DND-41 (cell line): ENCODE data around the gene PNO1.

Experiments
- ATAC-seq: fragments of 200-7000 bp; cut with Tn5 transposase; 3 replicates; pipeline ENCODE4 v1.9.1; 2021; ENCODE audit warnings: low read depth; ENCODE audit not compliant: insufficient read depth
- DNase-seq: peaks from one replicate; pipeline ENCODE4 v3.0.0-alpha.2; 2020
- H2AFZ ChIP-seq: 2 replicates; pipeline ENCODE4 v1.6.0; 2012; ENCODE audit warnings: low read depth, low read length
- H3K27ac ChIP-seq: 2 replicates; pipeline ENCODE4 v1.5.1; 2012; ENCODE audit warnings: low read length, inconsistent platforms
- H3K27me3 ChIP-seq: fragments of 200-600 bp; sonication (generic); 2 replicates; pipeline ENCODE4 v1.6.0; 2012; ENCODE audit warnings: low read length, mild to moderate bottlenecking, inconsistent platforms; ENCODE audit not compliant: insufficient read depth, poor library complexity
- H3K36me3 ChIP-seq: 2 replicates; pipeline ENCODE4 v1.5.1; 2012; ENCODE audit warnings: low read length, inconsistent platforms; ENCODE audit not compliant: insufficient read depth
- H3K4me1 ChIP-seq: 2 replicates; pipeline ENCODE4 v1.5.1; 2012; ENCODE audit warnings: mild to moderate bottlenecking, low read length; ENCODE audit not compliant: insufficient read depth
- H3K4me2 ChIP-seq: 2 replicates; pipeline ENCODE4 v1.6.0; 2012; ENCODE audit warnings: mild to moderate bottlenecking, moderate library complexity, low read length, inconsistent platforms; ENCODE audit not compliant: insufficient read depth
- H3K4me3 ChIP-seq, 2 experiments: fragments of 200-600 bp in 1 of 2; shearing (Covaris generic) in 1 of 2; 2 replicates each; pipeline ENCODE4 v1.5.1; 2012 to 2016; ENCODE audit warnings: inconsistent platforms in 2 of 2, low read length in 2 of 2, mild to moderate bottlenecking in 2 of 2, low read depth in 1 of 2, moderate library complexity in 1 of 2
- H3K79me2 ChIP-seq: 2 replicates; pipeline ENCODE4 v1.6.0; 2012; ENCODE audit warnings: low read length, inconsistent platforms; ENCODE audit not compliant: insufficient read depth
- H3K9ac ChIP-seq: 2 replicates; pipeline ENCODE4 v1.6.0; 2012; ENCODE audit warnings: low read depth, mild to moderate bottlenecking, inconsistent platforms, low read length, moderate library complexity
- H3K9me3 ChIP-seq: 2 replicates; pipeline ENCODE4 v1.5.1; 2012; ENCODE audit warnings: low read length, moderate library complexity, mild to moderate bottlenecking, inconsistent platforms; ENCODE audit not compliant: insufficient read depth, severe bottlenecking
- H4K20me1 ChIP-seq: 2 replicates; pipeline ENCODE4 v1.6.0; 2012; ENCODE audit warnings: low read length; ENCODE audit not compliant: insufficient read depth
- CTCF ChIP-seq: IDR thresholded peaks from 2 replicates; pipeline ENCODE4 v1.5.1; 2012; ENCODE audit warnings: borderline replicate concordance, low read length, moderate library complexity, mild to moderate bottlenecking; ENCODE audit not compliant: poor library complexity, severe bottlenecking; ENCODE audit errors: extremely low read depth
- EZH2 ChIP-seq: IDR thresholded peaks from 3 replicates; pipeline ENCODE4 v1.6.1; 2012; ENCODE audit warnings: borderline replicate concordance, low read depth, mild to moderate bottlenecking, moderate library complexity, low read length, inconsistent platforms; ENCODE audit not compliant: severe bottlenecking

The PNO1 gene

GRCh38 chr2:68218343-68218901, 60.7 kb downstream of the PNO1 start:
- H3K27ac ChIP-seq, result no peak overlapping the region
- no peaks in the 10 kb centered on the region for H3K27me3 ChIP-seq
- H3K4me1 ChIP-seq, result no peaks in the 10 kb centered on the region
- DNase-seq, result no peak
- H3K4me2 ChIP-seq, result no peak overlapping the region
- peaks cover 23% of the 10 kb centered on the region for H3K36me3 ChIP-seq
- H3K9ac ChIP-seq, result no peak overlapping the region
- no peak overlapping the region for H3K4me3 ChIP-seq
- no peak for TF ChIP-seq CTCF
- no peak for TF ChIP-seq EZH2
- no peaks in the 10 kb centered on the region for H3K9me3 ChIP-seq
- no peak overlapping the region for H2AFZ ChIP-seq
- H4K20me1 ChIP-seq, result peaks cover 65% of the 10 kb centered on the region
- ATAC-seq, result no peak
- peaks cover 100% of the 10 kb centered on the region for H3K79me2 ChIP-seq

GRCh38 chr2:68222287-68222686, 64.6 kb downstream of the PNO1 start:
- H3K9ac ChIP-seq, result no peak overlapping the region
- DNase-seq (no peak), ATAC-seq (no peak)
- no peaks in the 10 kb centered on the region for H3K9me3 ChIP-seq
- no peak overlapping the region for H3K27ac ChIP-seq
- H3K27me3 ChIP-seq, result no peaks in the 10 kb centered on the region
- peaks cover 100% of the 10 kb centered on the region for H3K79me2 ChIP-seq
- H3K4me2 ChIP-seq, result no peak overlapping the region
- peaks cover 8% of the 10 kb centered on the region; the same call in 1 of the 2 replicates for H3K36me3 ChIP-seq
- TF ChIP-seq EZH2, result no peak
- H3K4me1 ChIP-seq, result no peaks in the 10 kb centered on the region; the same call in 1 of the 2 replicates
- H3K4me3 ChIP-seq, result no peak overlapping the region
- H4K20me1 ChIP-seq, result peaks cover 69% of the 10 kb centered on the region; the same call in 1 of the 2 replicates
- no peak overlapping the region for H2AFZ ChIP-seq

GRCh38 chr2:68223419-68223818, 65.7 kb downstream of the PNO1 start:
- Histone ChIP-seq H3K4me3 (no peak overlapping the region), H3K79me2 (peaks cover 100% of the 10 kb centered on the region), H2AFZ (no peak overlapping the region), H3K4me1 (no peaks in the 10 kb centered on the region; the same call in 1 of the 2 replicates), H3K9ac (no peak overlapping the region), H3K27ac (no peak overlapping the region), H4K20me1 (peaks cover 76% of the 10 kb centered on the region; the same call in 1 of the 2 replicates), H3K4me2 (no peak overlapping the region), H3K9me3 (no peaks in the 10 kb centered on the region), H3K36me3 (peaks cover 8% of the 10 kb centered on the region; the same call in 1 of the 2 replicates), H3K27me3 (no peaks in the 10 kb centered on the region)
- DNase-seq, result no peak
- ATAC-seq, result no peak
- TF ChIP-seq EZH2 (no peak), CTCF (no peak)

- Histone ChIP-seq H4K20me1 (peaks cover 77% of the 10 kb centered on the region), H3K36me3 (peaks cover 8% of the 10 kb centered on the region; the same call in 1 of the 2 replicates), H3K9ac (no peak overlapping the region), H3K79me2 (peaks cover 100% of the 10 kb centered on the region), H3K4me1 (no peaks in the 10 kb centered on the region; the same call in 1 of the 2 replicates), H3K27me3 (no peaks in the 10 kb centered on the region), H2AFZ (no peak overlapping the region), H3K4me3 (no peak overlapping the region), H3K4me2 (no peak overlapping the region; the same call in 1 of the 2 replicates), H3K9me3 (no peaks in the 10 kb centered on the region), H3K27ac (no peak overlapping the region)
- ATAC-seq (peak; percentile 55), DNase-seq (no peak)
- TF ChIP-seq EZH2 (no peak), CTCF (peak; percentile 31)
Measured at GRCh38 chr2:68225119-68225632, 67.5 kb downstream of the PNO1 start.
